Neural cell (in vitro differentiated cells): ENCODE data around the gene VEPH1. TPM values are rescaled to one million over a fixed set of nuclear protein-coding genes. Genes with fewer than 3 reads are reported as not detected.

Experiments
- H2AFZ ChIP-seq: fragments of 200-600, 300-800 bp; sonication (generic), shearing (Covaris generic); 2 replicates; pipeline ENCODE4 v1.6.0; 2014; ENCODE audit warnings: low read depth, mild to moderate bottlenecking, antibody characterized with exemption, low read length, moderate library complexity
- H3F3A ChIP-seq: fragments of 200-600 bp; shearing (Covaris generic); 2 replicates; pipeline ENCODE4 v1.6.1; 2016; ENCODE audit warnings: mild to moderate bottlenecking, moderate library complexity, mixed read lengths, antibody characterized with exemption, low read length; ENCODE audit not compliant: insufficient read depth, poor library complexity, severe bottlenecking
- H3K27ac ChIP-seq: fragments of 200-600, 300-800 bp; sonication (generic), shearing (Covaris generic); 2 replicates; pipeline ENCODE4 v1.5.1; 2014; ENCODE audit warnings: mild to moderate bottlenecking, low read length, moderate library complexity
- H3K27me3 ChIP-seq: fragments of 300-800, 200-600 bp; sonication (generic), shearing (Covaris generic); 2 replicates; pipeline ENCODE4 v1.6.0; 2014; ENCODE audit warnings: mild to moderate bottlenecking, low read depth, low read length, moderate library complexity; ENCODE audit not compliant: insufficient read depth
- H3K36me3 ChIP-seq: fragments of 300-800, 200-600 bp; sonication (generic), shearing (Covaris generic); 2 replicates; pipeline ENCODE4 v1.5.1; 2014; ENCODE audit warnings: mild to moderate bottlenecking, antibody characterized with exemption, low read length, moderate library complexity; ENCODE audit not compliant: insufficient read depth
- H3K4me2 ChIP-seq: fragments of 300-800, 200-600 bp; sonication (generic), shearing (Covaris generic); 2 replicates; pipeline ENCODE4 v1.6.0; 2014; ENCODE audit warnings: mild to moderate bottlenecking, low read length
- H3K4me3 ChIP-seq: fragments of 300-800, 200-600 bp; sonication (generic), shearing (Covaris generic); 2 replicates; pipeline ENCODE4 v1.5.1; 2014; ENCODE audit warnings: mild to moderate bottlenecking, low read length, moderate library complexity
- H3K79me2 ChIP-seq: fragments of 200-600 bp; shearing (Covaris generic); replicated peaks from 2 replicates; pipeline ENCODE4 v1.6.0; 2014; ENCODE audit warnings: mild to moderate bottlenecking, low read length, moderate library complexity; ENCODE audit not compliant: insufficient read depth
- H3K9ac ChIP-seq: fragments of 300-800, 200-600 bp; sonication (generic), shearing (Covaris generic); 2 replicates; pipeline ENCODE4 v1.6.1; 2016; ENCODE audit warnings: mild to moderate bottlenecking, low read length, mixed read lengths
- H3K9me2 ChIP-seq: fragments of 200-600 bp; shearing (Covaris generic); 2 replicates; pipeline ENCODE4 v1.6.1; 2016; ENCODE audit warnings: mild to moderate bottlenecking, low read length, mixed read lengths; ENCODE audit not compliant: insufficient read depth
- H3K9me3 ChIP-seq: fragments of 200-600, 300-800 bp; sonication (generic), shearing (Covaris generic); 2 replicates; pipeline ENCODE4 v1.6.1; 2016; ENCODE audit warnings: mild to moderate bottlenecking, mixed run types, low read length, moderate library complexity, mixed read lengths
- H4K20me1 ChIP-seq: fragments of 200-600 bp; shearing (Covaris generic); 2 replicates; pipeline ENCODE4 v1.6.1; 2016; ENCODE audit warnings: mild to moderate bottlenecking, mixed run types; ENCODE audit not compliant: insufficient read depth
- CTCF ChIP-seq: fragments of 450-650 bp; IDR thresholded peaks from 2 replicates; pipeline ENCODE4 v1.5.1; 2014; ENCODE audit warnings: antibody characterized with exemption, mild to moderate bottlenecking, moderate library complexity; ENCODE audit not compliant: poor library complexity, severe bottlenecking
- EP300 ChIP-seq: fragments of 450-650 bp; conservative IDR thresholded peaks from 2 replicates; pipeline ENCODE4 v1.6.1; 2014; ENCODE audit warnings: antibody characterized with exemption, mild to moderate bottlenecking, moderate library complexity; ENCODE audit not compliant: poor library complexity, severe bottlenecking
- EZH2 ChIP-seq: fragments of 200-600, 300-800 bp; shearing (Covaris generic), sonication (generic); IDR thresholded peaks from 2 replicates; pipeline ENCODE4 v1.6.1; 2014; ENCODE audit warnings: antibody characterized with exemption, low read length, borderline replicate concordance, mild to moderate bottlenecking; ENCODE audit not compliant: insufficient read depth, poor library complexity, severe bottlenecking
- MXI1 ChIP-seq: fragments of 450-650 bp; conservative IDR thresholded peaks from 2 replicates; pipeline ENCODE4 v1.6.1; 2014; ENCODE audit warnings: antibody characterized with exemption, mild to moderate bottlenecking; ENCODE audit not compliant: poor library complexity, severe bottlenecking
- POLR2AphosphoS5 ChIP-seq: IDR thresholded peaks from 2 replicates; pipeline ENCODE4 v1.6.1; 2012
- RAD21 ChIP-seq: fragments of 450-650 bp; conservative IDR thresholded peaks from 2 replicates; pipeline ENCODE4 v1.6.1; 2014; ENCODE audit warnings: antibody characterized with exemption, mild to moderate bottlenecking, moderate library complexity
- REST ChIP-seq: IDR thresholded peaks from 2 replicates; pipeline ENCODE4 v1.6.1; 2012; ENCODE audit warnings: borderline replicate concordance
- SMC3 ChIP-seq: fragments of 450-650 bp; conservative IDR thresholded peaks from 2 replicates; pipeline ENCODE4 v1.6.1; 2014; ENCODE audit warnings: antibody characterized with exemption, mild to moderate bottlenecking, moderate library complexity; ENCODE audit not compliant: poor library complexity
- TAF1 ChIP-seq: IDR thresholded peaks from 2 replicates; pipeline ENCODE4 v1.6.1; 2012; ENCODE audit warnings: low read depth
- polyA plus RNA-seq: library from polyadenylated mRNA; depleted of rRNA; stranded (reverse); fragments of >200 nt; gene quantifications from 2 replicates; pipeline ENCODE4 v1.2.3, GENCODE V29; 2014

The VEPH1 gene
- polyA plus RNA-seq, 1 donor from 2014 or later = 0.89 TPM

DNA sequence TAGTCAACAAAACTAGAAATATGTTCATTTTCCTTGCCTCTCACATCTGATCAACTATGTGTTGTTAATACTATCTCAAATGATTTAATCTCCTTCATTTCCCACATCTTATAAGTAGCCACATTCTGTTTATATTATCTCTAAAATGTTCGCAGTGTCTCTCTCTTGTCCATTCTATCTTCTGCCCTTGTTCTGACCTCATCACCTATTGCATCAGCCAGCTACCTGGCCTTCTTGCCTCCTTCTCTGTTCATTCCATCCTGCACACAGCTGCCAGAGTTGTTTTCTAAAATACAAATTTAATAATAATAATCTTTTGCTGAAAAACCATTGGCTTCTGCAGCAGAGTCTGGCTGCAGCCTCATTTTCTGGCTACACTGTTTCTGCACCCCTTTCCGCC, 267.9 kb downstream of the VEPH1 start:
- H3K9me3 ChIP-seq = no peaks in the 10 kb centered on the region
- no peak overlapping the region for H3K4me3 ChIP-seq
- no peaks in the 10 kb centered on the region for H3K27me3 ChIP-seq
- H3K36me3 ChIP-seq = no peaks in the 10 kb centered on the region
- no peak overlapping the region for H3K27ac ChIP-seq
- H3K9me2 ChIP-seq = no peaks in the 10 kb centered on the region
- no peaks in the 10 kb centered on the region for H3K79me2 ChIP-seq
- no peak overlapping the region for H3K9ac ChIP-seq
- no peaks in the 10 kb centered on the region for H4K20me1 ChIP-seq
- no peak overlapping the region for H3K4me2 ChIP-seq
- H3F3A ChIP-seq = no peaks in the 10 kb centered on the region
- no peak overlapping the region for H2AFZ ChIP-seq
- TF ChIP-seq SMC3 (no peak), EP300 (no peak), REST (no peak), RAD21 (no peak), MXI1 (no peak), POLR2AphosphoS5 (no peak), TAF1 (no peak), CTCF (no peak), EZH2 (no peak)

GRCh38 chr3:157233923-157234322, 269.3 kb downstream of the VEPH1 start:
- Histone ChIP-seq H3K4me2 (no peak overlapping the region), H3K9ac (no peak overlapping the region), H3K9me3 (no peaks in the 10 kb centered on the region), H3F3A (no peaks in the 10 kb centered on the region), H3K36me3 (no peaks in the 10 kb centered on the region), H3K9me2 (no peaks in the 10 kb centered on the region), H4K20me1 (no peaks in the 10 kb centered on the region), H2AFZ (no peak overlapping the region), H3K27ac (no peak overlapping the region), H3K79me2 (no peaks in the 10 kb centered on the region), H3K4me3 (no peak overlapping the region), H3K27me3 (no peaks in the 10 kb centered on the region)
- TF ChIP-seq EP300 (no peak), CTCF (no peak), RAD21 (no peak), EZH2 (no peak), TAF1 (no peak), MXI1 (no peak), REST (no peak), POLR2AphosphoS5 (no peak), SMC3 (no peak)
